ENCODE measurements around the gene VPS29. TPM values are rescaled to one million over a fixed set of nuclear protein-coding genes. Genes with fewer than 3 reads are reported as not detected.
"Not testable (repeated sequence)": the region's sequence is repeated elsewhere in the genome, so short reads cannot be mapped to it uniquely, and the experiment has no call there.

Gene VPS29
- total RNA-seq, 4 donors from 2014 or later = 81.1 to 124 (median 106) TPM

DNA sequence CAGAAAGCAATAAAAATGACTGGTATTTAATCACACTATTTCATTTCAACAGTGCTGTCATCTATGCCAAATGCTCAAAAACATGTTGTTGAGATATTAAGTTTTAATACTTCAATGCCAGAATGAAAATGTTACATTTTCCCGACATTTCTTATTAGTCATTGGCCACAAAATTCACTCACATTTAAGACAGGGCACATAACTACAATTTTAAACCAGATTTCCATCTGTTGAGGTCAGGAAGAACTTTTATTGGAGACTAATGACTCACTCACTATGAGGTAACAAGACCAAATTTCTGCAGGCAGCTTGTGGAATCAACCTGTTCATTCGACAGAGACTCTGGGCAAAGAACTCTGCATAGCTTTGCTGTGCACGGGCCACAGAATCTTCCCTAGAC, 44.4 kb upstream of the VPS29 start:
- no peaks in the 10 kb centered on the region for H3K9me3 ChIP-seq
- no peaks in the 10 kb centered on the region for H3K27me3 ChIP-seq
- peaks cover 0 to 34% (median 5%) of the 10 kb centered on the region in 4 donors for H3K4me1 ChIP-seq
- H3K36me3 ChIP-seq = peaks cover 0 to 14% (median 0%) of the 10 kb centered on the region in 3 donors
- no peak for TF ChIP-seq POLR2A (IDR thresholded peaks at IDR 0.05)
- peak overlapping the region in 1 of 4 donors; percentile 51 for H3K27ac ChIP-seq
- DNase-seq = no peak
- no peak overlapping the region for H3K4me3 ChIP-seq

DNA sequence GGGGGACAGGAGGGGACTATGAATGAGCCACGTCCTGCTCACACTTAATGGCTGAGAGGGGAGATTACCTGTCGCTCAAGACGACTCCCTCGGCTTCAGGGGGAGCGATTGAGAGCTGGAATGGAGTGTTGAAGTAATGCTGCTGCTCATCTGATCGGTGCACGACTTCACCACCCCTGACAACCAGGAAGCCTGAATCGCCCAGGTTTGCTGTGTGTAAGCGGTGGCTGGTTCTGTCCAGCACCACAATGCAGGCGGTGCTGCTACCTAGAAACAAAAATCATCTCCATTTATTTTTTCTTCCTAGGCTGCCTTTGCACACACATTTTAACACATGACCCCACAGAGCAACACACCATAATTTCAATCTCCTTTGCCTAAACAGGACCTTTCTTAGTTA, 43.9 kb upstream of the VPS29 start:
- peaks cover 0 to 34% (median 5%) of the 10 kb centered on the region in 4 donors for H3K4me1 ChIP-seq
- H3K9me3 ChIP-seq = no peaks in the 10 kb centered on the region
- DNase-seq = no peak
- no peaks in the 10 kb centered on the region for H3K27me3 ChIP-seq
- TF ChIP-seq POLR2A (IDR thresholded peaks at IDR 0.05) = no peak
- H3K4me3 ChIP-seq = no peak overlapping the region
- H3K36me3 ChIP-seq = peaks cover 0 to 11% (median 0%) of the 10 kb centered on the region in 3 donors
- H3K27ac ChIP-seq = peak overlapping the region in 1 of 4 donors; percentile 51

DNA sequence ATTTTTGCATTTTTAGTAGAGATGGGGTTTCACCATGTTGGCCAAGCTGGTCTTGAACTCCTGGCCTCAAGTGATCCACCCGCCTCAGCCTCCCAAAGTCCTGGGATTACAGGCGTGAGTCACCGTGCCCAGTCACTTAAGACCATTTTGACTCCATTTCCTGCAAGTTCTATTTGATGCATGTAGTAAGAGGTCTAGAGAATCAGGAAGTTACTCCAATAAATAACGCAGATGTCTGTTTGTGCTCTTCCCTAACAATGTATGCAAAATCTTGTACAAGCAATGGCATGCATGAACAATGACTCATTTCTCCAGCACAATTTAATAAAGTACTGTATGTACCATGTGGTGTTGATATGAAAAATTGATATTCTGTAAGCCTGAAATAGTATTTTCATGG, 43.3 kb upstream of the VPS29 start:
- H3K9me3 ChIP-seq, H3K36me3 ChIP-seq, DNase-seq, H3K27me3 ChIP-seq, H3K4me3 ChIP-seq: not testable (repeated sequence)
- Histone ChIP-seq H3K4me1 (peaks cover 0 to 34% (median 5%) of the 10 kb centered on the region in 4 donors), H3K27ac (peak overlapping the region in 1 of 4 donors; percentile 51)

DNA sequence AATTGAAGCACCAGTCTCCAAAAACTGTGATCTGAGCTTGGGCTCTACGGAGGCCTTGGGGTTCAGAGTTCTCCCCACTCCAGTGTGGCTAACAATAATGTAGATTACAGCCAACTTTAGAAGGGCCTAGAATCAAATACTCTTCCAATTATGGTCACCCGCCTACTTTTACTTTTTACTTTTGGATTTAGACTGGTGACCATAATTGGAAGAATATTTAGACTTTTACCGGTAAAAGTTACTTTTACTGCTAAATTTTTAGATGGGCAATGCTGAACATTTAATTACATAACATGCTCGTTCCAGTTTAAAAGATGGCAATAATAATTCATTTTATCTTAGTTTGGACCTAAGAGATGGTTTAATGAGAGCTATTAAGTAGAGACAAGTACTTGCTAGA, 42.1 kb upstream of the VPS29 start:
- TF ChIP-seq POLR2A (IDR thresholded peaks at IDR 0.05) = no peak
- TF ChIP-seq, protein P1, sequence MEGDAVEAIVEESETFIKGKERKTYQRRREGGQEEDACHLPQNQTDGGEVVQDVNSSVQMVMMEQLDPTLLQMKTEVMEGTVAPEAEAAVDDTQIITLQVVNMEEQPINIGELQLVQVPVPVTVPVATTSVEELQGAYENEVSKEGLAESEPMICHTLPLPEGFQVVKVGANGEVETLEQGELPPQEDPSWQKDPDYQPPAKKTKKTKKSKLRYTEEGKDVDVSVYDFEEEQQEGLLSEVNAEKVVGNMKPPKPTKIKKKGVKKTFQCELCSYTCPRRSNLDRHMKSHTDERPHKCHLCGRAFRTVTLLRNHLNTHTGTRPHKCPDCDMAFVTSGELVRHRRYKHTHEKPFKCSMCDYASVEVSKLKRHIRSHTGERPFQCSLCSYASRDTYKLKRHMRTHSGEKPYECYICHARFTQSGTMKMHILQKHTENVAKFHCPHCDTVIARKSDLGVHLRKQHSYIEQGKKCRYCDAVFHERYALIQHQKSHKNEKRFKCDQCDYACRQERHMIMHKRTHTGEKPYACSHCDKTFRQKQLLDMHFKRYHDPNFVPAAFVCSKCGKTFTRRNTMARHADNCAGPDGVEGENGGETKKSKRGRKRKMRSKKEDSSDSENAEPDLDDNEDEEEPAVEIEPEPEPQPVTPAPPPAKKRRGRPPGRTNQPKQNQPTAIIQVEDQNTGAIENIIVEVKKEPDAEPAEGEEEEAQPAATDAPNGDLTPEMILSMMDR (IDR thresholded peaks at IDR 0.05) = no peak
- no peak for DNase-seq
- Histone ChIP-seq H3K4me1 (peaks cover 0 to 36% (median 5%) of the 10 kb centered on the region in 4 donors), H3K27me3 (no peaks in the 10 kb centered on the region), H3K9me3 (no peaks in the 10 kb centered on the region), H3K36me3 (peaks cover 0 to 12% (median 0%) of the 10 kb centered on the region in 3 donors), H3K4me3 (no peak overlapping the region), H3K27ac (peak overlapping the region; percentile 52 to 75 (median 68))

DNA sequence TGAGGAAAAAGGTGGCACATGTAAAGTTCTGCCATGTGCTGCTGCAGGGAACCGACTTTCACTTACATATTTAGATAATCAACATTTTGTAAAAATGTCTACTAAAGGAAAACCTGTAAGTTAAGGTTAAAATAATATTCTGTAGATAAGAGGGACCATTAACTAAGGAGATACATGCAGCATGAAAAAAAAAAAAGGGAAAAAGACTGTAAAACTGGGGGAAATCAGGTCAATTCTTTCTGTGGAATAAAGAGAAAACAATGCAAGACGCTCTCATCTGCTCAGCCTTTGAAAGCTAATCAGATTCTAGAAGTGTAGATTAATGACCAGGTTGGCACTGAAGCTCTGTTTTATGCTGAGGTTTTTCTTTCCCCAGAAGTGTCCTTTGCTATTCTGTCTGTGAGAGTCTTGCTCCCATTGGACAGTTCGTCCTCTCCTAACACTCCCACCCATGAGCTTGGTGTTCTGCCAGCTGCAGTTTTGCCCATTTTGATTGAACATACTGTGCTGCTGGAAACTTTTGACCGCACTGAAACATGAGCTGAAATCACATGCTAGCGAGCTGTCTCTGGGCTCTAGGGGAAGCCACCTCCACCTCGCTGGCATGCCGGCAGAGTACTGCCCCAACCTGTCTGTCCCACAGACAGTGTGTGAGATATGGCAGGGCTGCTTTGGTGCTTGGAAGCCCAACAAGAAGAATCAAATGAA, 41.5 kb upstream of the VPS29 start:
- Histone ChIP-seq H3K27ac (peak overlapping the region; percentile 52 to 75 (median 68)), H3K27me3 (no peaks in the 10 kb centered on the region), H3K36me3 (peaks cover 0 to 18% (median 0%) of the 10 kb centered on the region in 3 donors), H3K4me1 (peaks cover 0 to 38% (median 5%) of the 10 kb centered on the region in 4 donors), H3K4me3 (no peak overlapping the region), H3K9me3 (no peaks in the 10 kb centered on the region)
- TF ChIP-seq, protein P1 (IDR thresholded peaks at IDR 0.05) = no peak
- no peak for TF ChIP-seq POLR2A (IDR thresholded peaks at IDR 0.05)
- DNase-seq = peak; percentile 59 to 90 (median 62)

DNA sequence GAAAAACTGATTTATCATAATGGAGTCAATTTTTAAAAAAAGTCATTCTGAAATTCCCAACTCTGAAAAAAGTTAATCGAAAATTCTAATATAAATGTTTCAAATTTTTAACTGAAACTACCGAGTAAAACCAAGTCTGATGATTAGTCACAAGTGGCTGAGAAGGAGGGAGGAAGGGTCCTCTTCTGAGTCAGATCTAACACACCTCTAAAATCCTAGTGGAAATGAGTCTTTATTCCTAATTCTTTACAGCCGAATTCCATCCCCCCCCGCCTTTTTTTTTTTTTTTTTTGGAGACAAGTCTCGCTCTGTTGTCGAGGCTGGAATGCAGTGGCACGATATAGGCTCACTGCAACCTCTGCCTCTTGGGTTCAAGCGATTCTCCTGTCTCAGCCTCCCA, 38.1 kb upstream of the VPS29 start:
- no peaks in the 10 kb centered on the region for H3K27me3 ChIP-seq
- no peak overlapping the region for H3K27ac ChIP-seq
- no peaks in the 10 kb centered on the region for H3K9me3 ChIP-seq
- no peak overlapping the region for H3K4me3 ChIP-seq
- H3K36me3 ChIP-seq = peaks cover 0 to 41% (median 0%) of the 10 kb centered on the region in 3 donors
- peaks cover 0 to 37% (median 5%) of the 10 kb centered on the region in 4 donors for H3K4me1 ChIP-seq
- no peak for TF ChIP-seq POLR2A (IDR thresholded peaks at IDR 0.05)
- TF ChIP-seq, protein P1 (IDR thresholded peaks at IDR 0.05) = no peak
- no peak for DNase-seq

DNA sequence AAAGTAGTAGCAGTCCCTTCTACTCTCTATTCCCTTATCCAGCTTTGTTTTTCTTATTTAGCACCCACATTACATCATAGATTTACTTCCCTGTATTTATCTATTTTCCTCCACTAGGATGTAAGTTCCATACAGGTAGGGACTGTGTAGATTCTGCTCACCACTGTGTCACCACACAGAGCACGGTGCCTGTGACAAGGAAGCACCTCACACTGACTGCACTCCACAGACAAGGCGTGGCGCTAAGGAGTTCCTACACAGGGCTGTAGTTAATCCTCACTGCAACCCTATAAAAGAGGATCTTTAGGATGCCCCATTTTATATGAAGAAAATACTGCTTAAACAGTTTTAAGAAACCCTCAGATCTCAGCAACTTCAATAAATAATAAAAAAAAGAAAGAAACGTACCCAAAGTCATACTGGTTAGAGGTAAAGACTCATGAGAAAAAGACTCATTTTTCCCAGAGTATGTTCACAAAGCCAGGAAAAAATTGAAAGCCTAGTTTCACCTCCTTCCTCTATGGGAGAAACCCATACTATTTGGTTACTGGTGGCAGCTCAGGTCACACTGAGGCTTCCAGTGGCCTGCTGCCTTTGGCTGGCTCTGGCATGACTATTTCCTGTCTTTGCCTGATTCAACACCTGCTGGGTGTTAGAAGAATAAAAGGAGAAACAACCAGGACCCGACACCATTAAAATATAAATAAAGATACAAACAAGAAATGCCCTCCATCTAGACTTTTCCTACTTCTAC, 37.1 kb upstream of the VPS29 start:
- Histone ChIP-seq H3K27ac (peak overlapping the region in 3 of 4 donors; percentile 19 to 62 (median 55)), H3K9me3 (no peaks in the 10 kb centered on the region), H3K4me1 (peaks cover 0 to 31% (median 4%) of the 10 kb centered on the region in 4 donors), H3K36me3 (peaks cover 0 to 41% (median 0%) of the 10 kb centered on the region in 3 donors), H3K27me3 (no peaks in the 10 kb centered on the region), H3K4me3 (no peak overlapping the region)
- DNase-seq = peak in 1 of 3 donors; percentile 54
- TF ChIP-seq, protein P1 (IDR thresholded peaks at IDR 0.05) = peak in 1 of 6 experiments; percentile 8
- no peak for TF ChIP-seq POLR2A (IDR thresholded peaks at IDR 0.05)

Data from Peyer's patch (tissue), 4 donors.